Measurements from ENCODE around the gene NELFE.
"Not testable (repeated sequence)": the region's sequence is repeated elsewhere in the genome, so short reads cannot be mapped to it uniquely, and the experiment has no call there.

NELFE gene

GRCh38 chr6:31958741-31959739 is at the start of gene NELFE, which contains the start of gene SKIC2:
Gene NELFE, minus strand, starts transcription at chr6:31958971. Its CDS starts 525 bp downstream, at chr6:31958446.
Gene SKIC2, plus strand, starts transcription at chr6:31959175. Its CDS starts 18 bp downstream, at chr6:31959193.
- DNase-seq = peak; percentile 98

- DNase-seq = not testable (repeated sequence)
Observed at GRCh38 chr6:32008037-32008436, 49.3 kb upstream of the NELFE start.

- DNase-seq = not testable (repeated sequence)
Observed at GRCh38 chr6:32007086-32007485, 48.3 kb upstream of the NELFE start.

- not testable (repeated sequence) for DNase-seq
Observed at GRCh38 chr6:32005991-32006529, 47.3 kb upstream of the NELFE start.

GRCh38 chr6:32005538-32005880 is 46.7 kb upstream of the NELFE start:
- DNase-seq = not testable (repeated sequence)

GRCh38 chr6:32004864-32005537 is 46.2 kb upstream of the NELFE start:
- not testable (repeated sequence) for DNase-seq

- DNase-seq = not testable (repeated sequence)
Observed at GRCh38 chr6:32004393-32004792, 45.6 kb upstream of the NELFE start.

- not testable (repeated sequence) for DNase-seq
Observed at GRCh38 chr6:32003301-32003700, 44.5 kb upstream of the NELFE start.

- not testable (repeated sequence) for DNase-seq
Observed at GRCh38 chr6:32002546-32003268, 43.9 kb upstream of the NELFE start.

GRCh38 chr6:31996385-31996784 is 37.6 kb upstream of the NELFE start:
- not testable (repeated sequence) for DNase-seq

GRCh38 chr6:31994421-31994820 is 35.6 kb upstream of the NELFE start:
- not testable (repeated sequence) for DNase-seq

- DNase-seq = not testable (repeated sequence)
Observed at GRCh38 chr6:31989363-31989762, 30.6 kb upstream of the NELFE start.

- not testable (repeated sequence) for DNase-seq
Observed at GRCh38 chr6:31981744-31982143, 23.0 kb upstream of the NELFE start, which contains the start of gene C4A. Gene C4A, plus strand, starts transcription at chr6:31982057. Its CDS starts 51 bp downstream, at chr6:31982108.

GRCh38 chr6:31980998-31981397 is 22.2 kb upstream of the NELFE start:
- not testable (repeated sequence) for DNase-seq

GRCh38 chr6:31980195-31980876 is 21.6 kb upstream of the NELFE start:
- not testable (repeated sequence) for DNase-seq

GRCh38 chr6:31979238-31979898 is 20.6 kb upstream of the NELFE start:
- DNase-seq = no peak

GRCh38 chr6:31978831-31979230 is 20.1 kb upstream of the NELFE start:
- no peak for DNase-seq

- DNase-seq = no peak
Observed at GRCh38 chr6:31977816-31978431, 19.2 kb upstream of the NELFE start.

GRCh38 chr6:31976065-31976464 is 17.3 kb upstream of the NELFE start:
- not testable (repeated sequence) for DNase-seq

- DNase-seq = no peak
Observed at GRCh38 chr6:31972709-31973350, 14.1 kb upstream of the NELFE start.
